Ecto neural progenitor cell (in vitro differentiated cells): Measurements from ENCODE around the gene ALDH3B1.

ENCODE experiments used
- DNase-seq: peaks from one replicate; pipeline ENCODE4 v3.0.0-alpha.2; 2018; ENCODE audit warnings: low spot score

The ALDH3B1 gene

GRCh38 chr11:68071281-68072048 is 61.3 kb downstream of the ALDH3B1 start:
- no peak for DNase-seq

GRCh38 chr11:68074584-68075352 is 64.6 kb downstream of the ALDH3B1 start:
- no peak for DNase-seq

GRCh38 chr11:68076371-68077042 is 66.4 kb downstream of the ALDH3B1 start:
- DNase-seq, result no peak

GRCh38 chr11:68077617-68078582 is 67.8 kb downstream of the ALDH3B1 start:
- no peak for DNase-seq
